SU-DHL-6 (cell line): Measurements from ENCODE around the gene KAZN.

Experiments used
- CTCF ChIP-seq: fragments of 200-600 bp; sonication (generic); IDR thresholded peaks from one replicate; pipeline ENCODE4 v1.5.1; 2017; ENCODE audit warnings: antibody characterized with exemption, mild to moderate bottlenecking, low read length, moderate library complexity; ENCODE audit not compliant: insufficient read depth, poor library complexity, severe bottlenecking
- EZH2phosphoT487 ChIP-seq: fragments of 200-600 bp; sonication (generic), shearing (Covaris generic); conservative IDR thresholded peaks from 2 replicates; pipeline ENCODE4 v1.6.1; 2018; ENCODE audit warnings: mild to moderate bottlenecking, antibody characterized with exemption, low read length, moderate library complexity, mixed read lengths

- TF ChIP-seq CTCF (no peak), EZH2phosphoT487 (no peak)
Measured at GRCh38 chr1:14878124-14878523, 279.6 kb downstream of the KAZN start.
